ENCODE measurements around the gene SPTBN1. TPM values are rescaled to one million over a fixed set of nuclear protein-coding genes. Genes with fewer than 3 reads are reported as not detected.

The SPTBN1 gene
- total and polyA plus RNA-seq, 2 donors = 118 to 352 TPM

GRCh38 chr2:54557211-54557600 is 101.1 kb downstream of the SPTBN1 start:
- no peak overlapping the region for H3K27ac ChIP-seq (ENCODE audit: low read depth)
- no peak overlapping the region for H3K4me3 ChIP-seq (ENCODE audit: low read depth, low read length)
- WGBS = 78% methylated on average over 1 of the region's 1 CpG
- H3K4me1 ChIP-seq (ENCODE audit: insufficient read depth) = no peaks in the 10 kb centered on the region
- DNase-seq (ENCODE audit: extremely low spot score) = no peak
- H3K36me3 ChIP-seq (ENCODE audit: insufficient read depth) = no peaks in the 10 kb centered on the region

DNA sequence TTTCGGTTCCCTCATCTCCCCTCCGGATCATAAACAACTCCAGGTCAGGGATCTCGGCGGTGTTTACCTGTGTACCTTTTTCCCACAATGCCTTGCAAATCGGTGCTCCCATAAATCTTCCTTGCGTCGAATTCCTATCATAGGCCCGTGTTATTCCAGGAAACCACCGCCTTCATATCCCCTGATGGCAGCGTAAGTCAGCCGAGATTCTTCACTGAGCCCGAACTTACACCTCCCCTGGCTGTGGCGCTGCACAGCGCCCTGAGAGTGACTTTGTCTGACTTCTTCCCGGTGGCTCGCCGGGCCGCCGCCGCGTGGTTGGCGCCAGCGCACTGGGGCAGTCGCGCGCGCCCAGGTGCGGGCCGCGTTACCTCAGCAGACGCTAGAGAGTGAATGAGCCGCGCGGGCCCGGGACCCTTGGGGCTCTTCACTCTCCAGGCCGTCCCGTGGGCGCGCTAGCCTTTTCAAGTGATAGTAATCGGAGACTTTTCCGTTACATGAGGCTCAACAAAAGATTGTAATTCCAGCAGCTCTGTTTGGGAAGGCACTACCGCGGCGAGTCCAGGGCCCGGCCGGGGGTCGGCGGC is 101.6 kb downstream of the SPTBN1 start:
- Histone ChIP-seq H3K4me1 (ENCODE audit: insufficient read depth) (no peaks in the 10 kb centered on the region), H3K27ac (ENCODE audit: low read depth) (peak overlapping the region; percentile 87), H3K4me3 (ENCODE audit: low read depth, low read length) (peak overlapping the region; percentile 52), H3K36me3 (ENCODE audit: insufficient read depth) (no peaks in the 10 kb centered on the region)
- 13% methylated on average over 48 of the region's 48 CpGs for WGBS
- no peak for DNase-seq (ENCODE audit: extremely low spot score)

DNA sequence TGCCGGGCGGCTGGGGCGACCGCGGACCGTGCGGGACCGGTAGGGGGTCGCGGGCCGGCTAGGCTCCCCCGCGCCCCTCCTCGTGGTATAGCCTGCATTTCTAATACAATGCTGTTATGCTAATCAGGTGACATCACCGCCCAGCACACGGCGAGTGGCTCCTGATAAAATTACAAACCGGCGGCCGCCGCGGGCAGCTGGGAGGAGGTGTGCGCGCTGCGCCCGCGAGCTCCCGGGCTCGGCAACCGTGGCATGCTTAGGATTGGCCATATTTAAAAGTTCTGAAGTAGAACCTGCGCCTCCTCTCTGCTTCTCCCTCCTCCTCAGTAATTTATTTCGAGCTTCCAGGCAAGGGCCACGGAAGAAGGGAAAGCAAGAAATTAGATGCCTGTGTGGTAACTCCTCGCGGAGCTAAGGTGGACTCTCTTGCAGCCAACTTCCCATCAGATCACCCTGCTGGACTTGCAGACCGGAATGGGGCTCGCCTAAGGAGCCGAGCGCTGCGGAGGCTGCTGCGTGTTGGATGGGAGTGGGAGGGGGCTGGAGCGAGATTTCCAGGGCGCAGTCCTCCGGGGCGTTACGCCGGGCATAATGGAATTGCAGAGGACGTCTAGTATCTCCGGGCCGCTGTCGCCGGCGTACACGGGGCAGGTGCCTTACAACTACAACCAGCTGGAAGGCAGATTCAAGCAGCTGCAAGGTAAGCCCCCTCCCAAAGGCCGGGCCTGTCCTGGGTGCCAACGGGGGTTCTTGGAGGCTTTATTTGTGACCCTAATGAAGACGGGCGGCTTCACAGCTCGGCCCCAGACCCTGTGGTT is 102.3 kb downstream of the SPTBN1 start:
- DNase-seq (ENCODE audit: extremely low spot score) = no peak
- peak overlapping the region; percentile 87 for H3K27ac ChIP-seq (ENCODE audit: low read depth)
- H3K4me3 ChIP-seq (ENCODE audit: low read depth, low read length) = peak overlapping the region; percentile 52
- 7% methylated on average over 59 of the region's 59 CpGs for WGBS
- H3K36me3 ChIP-seq (ENCODE audit: insufficient read depth) = no peaks in the 10 kb centered on the region
- H3K4me1 ChIP-seq (ENCODE audit: insufficient read depth) = no peaks in the 10 kb centered on the region

DNA sequence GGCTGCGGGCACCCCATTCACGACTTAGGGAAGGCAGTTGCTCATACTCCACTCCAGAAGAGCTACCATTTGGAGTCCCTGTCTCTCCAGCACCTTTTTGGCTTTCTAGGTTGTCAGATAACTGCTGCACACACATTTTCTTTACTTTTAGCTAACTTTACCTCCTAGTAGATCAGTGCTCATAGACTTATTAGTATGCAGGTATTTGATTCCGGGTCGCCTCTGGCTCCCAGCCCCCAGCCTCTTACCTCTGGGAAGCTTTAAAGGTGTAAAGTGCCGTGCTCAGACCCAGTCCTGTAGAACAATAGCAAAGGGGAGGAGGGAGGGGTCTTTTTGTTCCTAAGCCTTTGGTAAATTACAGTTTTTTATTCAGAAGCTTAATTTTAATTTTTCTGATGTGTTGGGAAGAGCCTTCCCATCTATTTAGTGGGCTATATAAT is 102.9 kb downstream of the SPTBN1 start:
- no peaks in the 10 kb centered on the region for H3K4me1 ChIP-seq (ENCODE audit: insufficient read depth)
- H3K27ac ChIP-seq (ENCODE audit: low read depth) = peak overlapping the region; percentile 48
- WGBS = 57% methylated on average over 5 of the region's 5 CpGs

DNA sequence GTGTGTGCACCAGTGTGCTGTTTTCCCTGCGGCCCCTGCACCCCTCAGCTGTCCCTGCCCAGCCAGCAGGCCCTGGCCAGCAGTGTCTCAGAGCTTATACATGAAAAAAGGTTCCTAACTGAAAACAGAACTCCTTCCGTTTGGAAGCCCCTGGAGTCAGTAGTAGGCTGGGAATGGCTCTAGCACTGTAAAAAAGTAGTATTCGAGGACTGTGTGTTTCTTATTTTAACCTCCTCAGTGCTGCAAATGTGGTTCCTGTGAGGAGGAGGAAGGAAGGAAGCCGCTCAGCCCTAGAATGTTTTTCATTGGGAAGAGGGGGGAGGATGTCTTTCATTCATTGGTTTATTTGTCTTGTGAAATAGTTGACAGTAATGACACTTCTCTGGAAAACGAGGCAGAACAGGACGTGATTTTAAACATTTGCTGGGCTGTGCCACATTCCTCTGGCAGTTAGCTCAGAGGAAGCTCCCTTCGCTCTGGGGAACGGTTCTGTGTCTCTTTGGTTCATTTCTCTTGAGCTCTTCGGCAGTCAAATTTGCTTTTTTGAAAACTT is 103.5 kb downstream of the SPTBN1 start:
- Histone ChIP-seq H3K27ac (ENCODE audit: low read depth) (peak overlapping the region; percentile 88), H3K36me3 (ENCODE audit: insufficient read depth) (no peaks in the 10 kb centered on the region), H3K4me1 (ENCODE audit: insufficient read depth) (no peaks in the 10 kb centered on the region), H3K4me3 (ENCODE audit: low read depth, low read length) (peak overlapping the region; percentile 52)
- WGBS = 11% methylated on average over 9 of the region's 9 CpGs
- DNase-seq (ENCODE audit: extremely low spot score) = no peak

More for the DNA sequence above, 102.9 kb downstream of the SPTBN1 start:
- no peak for DNase-seq (ENCODE audit: extremely low spot score)
- H3K4me3 ChIP-seq (ENCODE audit: low read depth, low read length) = peak overlapping the region; percentile 52
- no peaks in the 10 kb centered on the region for H3K36me3 ChIP-seq (ENCODE audit: insufficient read depth)

DNA sequence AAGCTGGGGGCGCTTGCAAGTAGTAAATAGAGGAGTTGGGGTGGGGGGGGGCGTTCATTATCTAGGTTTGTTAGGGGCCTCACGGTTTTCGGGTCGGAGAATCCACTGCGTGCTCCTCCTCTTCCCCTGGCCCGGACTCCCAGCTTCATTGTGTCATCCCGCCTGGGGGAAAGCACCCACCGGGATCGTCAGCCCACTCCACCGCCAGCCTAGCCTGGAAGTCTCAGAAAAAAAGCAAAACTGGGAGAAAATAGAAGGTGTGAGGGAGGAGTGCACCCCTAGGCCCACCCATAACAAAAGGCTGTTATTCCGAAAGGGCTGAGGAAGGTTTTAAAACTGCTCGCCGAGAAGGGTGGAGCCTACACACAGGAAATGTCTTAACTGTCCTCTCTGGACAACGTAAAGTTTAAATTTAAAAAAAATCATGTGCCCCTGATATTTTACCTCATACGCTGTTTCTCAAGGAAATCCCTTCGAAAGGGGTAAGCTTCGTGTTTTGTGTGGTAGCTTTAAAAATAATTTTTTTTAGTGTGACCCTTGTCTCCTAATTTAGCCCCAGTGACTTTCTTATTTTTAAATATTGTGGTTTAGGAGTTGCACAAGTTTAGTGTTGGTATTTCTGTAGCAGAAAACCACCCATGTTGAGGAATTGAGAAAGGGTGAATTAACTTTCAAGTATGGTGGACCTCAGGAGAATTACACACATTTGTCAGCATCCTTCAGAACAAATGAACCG is 104.2 kb downstream of the SPTBN1 start:
- WGBS = 6% methylated on average over 19 of the region's 19 CpGs
- H3K27ac ChIP-seq (ENCODE audit: low read depth) = peak overlapping the region; percentile 88
- H3K4me3 ChIP-seq (ENCODE audit: low read depth, low read length) = peak overlapping the region; percentile 52
- H3K4me1 ChIP-seq (ENCODE audit: insufficient read depth) = no peaks in the 10 kb centered on the region
- DNase-seq (ENCODE audit: extremely low spot score) = no peak
- no peaks in the 10 kb centered on the region for H3K36me3 ChIP-seq (ENCODE audit: insufficient read depth)

GRCh38 chr2:54561010-54561409 is 104.9 kb downstream of the SPTBN1 start:
- H3K4me1 ChIP-seq (ENCODE audit: insufficient read depth) = no peaks in the 10 kb centered on the region

GRCh38 chr2:54564439-54564838 is 108.3 kb downstream of the SPTBN1 start:
- WGBS = 91% methylated on average over 2 of the region's 2 CpGs
- no peak overlapping the region for H3K4me3 ChIP-seq (ENCODE audit: low read depth, low read length)
- DNase-seq (ENCODE audit: extremely low spot score) = no peak
- no peaks in the 10 kb centered on the region for H3K36me3 ChIP-seq (ENCODE audit: insufficient read depth)
- no peaks in the 10 kb centered on the region for H3K4me1 ChIP-seq (ENCODE audit: insufficient read depth)
- H3K27ac ChIP-seq (ENCODE audit: low read depth) = no peak overlapping the region

More at GRCh38 chr2:54561010-54561409, 104.9 kb downstream of the SPTBN1 start:
- H3K27ac ChIP-seq (ENCODE audit: low read depth) = no peak overlapping the region
- WGBS = 50% methylated on average over 4 of the region's 4 CpGs
- no peak for DNase-seq (ENCODE audit: extremely low spot score)
- no peaks in the 10 kb centered on the region for H3K36me3 ChIP-seq (ENCODE audit: insufficient read depth)
- no peak overlapping the region for H3K4me3 ChIP-seq (ENCODE audit: low read depth, low read length)

- Histone ChIP-seq H3K4me3 (ENCODE audit: low read depth, low read length) (no peak overlapping the region), H3K36me3 (ENCODE audit: insufficient read depth) (no peaks in the 10 kb centered on the region), H3K4me1 (ENCODE audit: insufficient read depth) (no peaks in the 10 kb centered on the region), H3K27ac (ENCODE audit: low read depth) (no peak overlapping the region)
- DNase-seq (ENCODE audit: extremely low spot score) = no peak
Measured at GRCh38 chr2:54565551-54565950, 109.4 kb downstream of the SPTBN1 start.

DNA sequence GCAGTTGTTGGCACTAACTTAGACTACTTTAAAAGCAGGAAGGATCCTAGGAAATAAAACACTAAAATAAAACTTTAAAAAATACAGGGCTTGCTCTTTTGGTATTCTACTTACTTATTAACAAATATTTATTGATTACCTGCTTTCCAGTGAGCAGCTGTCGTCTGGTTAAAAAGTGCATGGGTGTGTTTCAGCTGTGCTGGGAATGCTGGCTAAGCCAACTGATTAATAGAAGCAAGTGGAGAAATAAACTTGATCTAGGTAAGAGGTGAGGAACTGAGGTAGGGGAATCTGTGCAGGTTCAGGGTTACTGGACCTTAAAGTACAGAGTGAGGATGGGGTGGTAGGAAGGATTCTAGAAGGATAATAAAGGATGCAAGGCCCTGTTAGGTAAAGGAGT is 110.8 kb downstream of the SPTBN1 start:
- H3K4me3 ChIP-seq (ENCODE audit: low read depth, low read length) = no peak overlapping the region

GRCh38 chr2:54568876-54569321 is 112.8 kb downstream of the SPTBN1 start:
- Histone ChIP-seq H3K36me3 (ENCODE audit: insufficient read depth) (no peaks in the 10 kb centered on the region), H3K4me1 (ENCODE audit: insufficient read depth) (peaks cover 1% of the 10 kb centered on the region), H3K27ac (ENCODE audit: low read depth) (no peak overlapping the region), H3K4me3 (ENCODE audit: low read depth, low read length) (no peak overlapping the region)
- no peak for DNase-seq (ENCODE audit: extremely low spot score)
- 52% methylated on average over 5 of the region's 5 CpGs for WGBS

More for the DNA sequence above, 110.8 kb downstream of the SPTBN1 start:
- no peaks in the 10 kb centered on the region for H3K36me3 ChIP-seq (ENCODE audit: insufficient read depth)
- DNase-seq (ENCODE audit: extremely low spot score) = no peak
- H3K27ac ChIP-seq (ENCODE audit: low read depth) = no peak overlapping the region
- H3K4me1 ChIP-seq (ENCODE audit: insufficient read depth) = no peaks in the 10 kb centered on the region
- 94% methylated on average over 1 of the region's 1 CpG for WGBS

DNA sequence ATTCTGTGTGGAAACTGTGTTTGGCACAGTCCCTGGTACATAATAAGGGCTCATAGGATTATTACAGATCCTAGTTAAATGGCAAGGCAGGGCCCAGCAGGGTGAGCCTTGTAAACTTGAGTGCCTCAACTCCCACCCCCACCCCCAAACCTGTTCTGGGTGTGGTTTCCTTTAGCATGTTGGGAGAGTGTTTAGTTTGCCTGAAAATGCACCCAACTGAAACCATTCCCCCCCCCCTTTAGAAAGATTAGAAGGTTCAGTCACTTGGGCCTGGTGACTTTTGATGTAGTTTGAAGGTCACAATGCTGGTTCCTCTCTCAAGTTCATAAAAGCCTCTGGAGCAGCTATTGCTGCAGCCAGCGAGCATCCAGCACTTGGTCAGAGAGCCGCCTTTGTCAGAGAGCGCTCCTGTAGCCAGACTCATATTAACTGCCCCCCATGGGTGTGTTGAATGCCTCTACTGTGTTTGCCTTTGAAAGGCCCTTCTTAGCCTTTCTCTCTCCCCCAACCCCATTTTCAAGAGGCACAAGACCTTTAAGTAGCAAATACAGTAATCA is 113.7 kb downstream of the SPTBN1 start:
- Histone ChIP-seq H3K36me3 (ENCODE audit: insufficient read depth) (no peaks in the 10 kb centered on the region), H3K4me3 (ENCODE audit: low read depth, low read length) (no peak overlapping the region), H3K27ac (ENCODE audit: low read depth) (no peak overlapping the region), H3K4me1 (ENCODE audit: insufficient read depth) (peaks cover 2% of the 10 kb centered on the region)
- WGBS = 86% methylated on average over 3 of the region's 3 CpGs
- DNase-seq (ENCODE audit: extremely low spot score) = no peak

DNA sequence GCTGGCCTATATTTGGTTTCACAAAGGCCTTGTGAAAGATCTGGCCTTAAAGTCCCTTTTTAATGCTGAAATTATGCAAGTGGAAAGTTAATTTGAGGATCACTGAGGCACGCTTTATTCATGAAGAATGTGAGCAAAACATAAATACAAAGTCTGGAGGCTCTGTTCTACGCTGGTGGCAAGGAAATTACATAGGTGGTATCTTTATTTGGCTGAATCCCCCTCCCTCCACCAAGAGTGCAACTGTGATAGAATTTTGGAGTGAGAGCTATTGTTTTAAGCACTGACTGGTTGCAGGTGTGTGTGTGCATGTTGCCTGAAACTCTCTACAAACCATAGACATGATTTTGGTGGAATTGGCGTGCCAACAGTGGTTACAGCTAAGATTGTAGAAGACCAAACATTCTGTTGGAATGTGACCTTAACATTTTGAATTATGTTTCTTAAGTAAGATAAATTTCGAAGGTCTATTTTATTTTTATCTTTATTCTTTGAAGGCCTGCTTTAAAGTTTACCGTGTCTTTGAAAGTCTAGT is 114.3 kb downstream of the SPTBN1 start:
- Histone ChIP-seq H3K4me1 (ENCODE audit: insufficient read depth) (peaks cover 2% of the 10 kb centered on the region), H3K36me3 (ENCODE audit: insufficient read depth) (no peaks in the 10 kb centered on the region), H3K27ac (ENCODE audit: low read depth) (no peak overlapping the region), H3K4me3 (ENCODE audit: low read depth, low read length) (no peak overlapping the region)
- WGBS = 64% methylated on average over 5 of the region's 5 CpGs
- no peak for DNase-seq (ENCODE audit: extremely low spot score)
